Body of pancreas (tissue), 4 donors: ENCODE data around the gene GPER1. TPM values are rescaled to one million over a fixed set of nuclear protein-coding genes. Genes with fewer than 3 reads are reported as not detected.

Experiments
- ATAC-seq: fragments of 150-250 bp; one replicate; pipeline ENCODE4 v1.9.1; 2016
- DNase-seq, 4 donors: peaks; one replicate each; pipeline ENCODE4 v3.0.0-alpha.2; 2019
- H3K27ac ChIP-seq, 4 donors: fragments of 200-600 bp; sonication (generic); 1 replicate in 3 of 4; 2 replicates in 1 of 4; pipeline versions ENCODE4 v1.5.1 to v1.6.1; 2016 to 2019; ENCODE audit warnings: mild to moderate bottlenecking in 1 of 4, mixed read lengths in 1 of 4, moderate library complexity in 1 of 4
- H3K27me3 ChIP-seq, 2 donors: fragments of 200-600 bp; sonication (generic); one replicate each; pipeline ENCODE4 v1.6.0; 2016; ENCODE audit warnings: mild to moderate bottlenecking in 1 of 2
- H3K36me3 ChIP-seq, 2 donors: fragments of 200-600 bp; sonication (generic); replicated peaks in 1 of 2; 2 replicates each; pipeline ENCODE4 v1.5.1; 2016; ENCODE audit warnings: low read depth in 2 of 2; ENCODE audit not compliant: insufficient read depth in 1 of 2
- H3K4me1 ChIP-seq: fragments of 200-600 bp; sonication (generic); one replicate; pipeline ENCODE4 v1.6.0; 2016
- H3K4me3 ChIP-seq, 2 donors: fragments of 200-600 bp; sonication (generic); 1 replicate in 1 of 2; 2 replicates in 1 of 2; pipeline ENCODE4 v1.5.1; 2016 to 2019
- H3K9me3 ChIP-seq, 3 donors: fragments of 200-600 bp; sonication (generic); 1 replicate in 2 of 3; 2 replicates in 1 of 3; pipeline ENCODE4 v1.5.1; 2016
- CTCF ChIP-seq, 7 experiments: fragments of 450-650 bp in 4 of 7; fragments of 200-600 bp in 3 of 7; sonication (generic) in 3 of 7; IDR thresholded peaks; one replicate each; pipeline ENCODE4 v1.5.1; 2016 to 2019; ENCODE audit warnings: antibody characterized with exemption in 7 of 7
- POLR2A ChIP-seq, 3 donors: fragments of 450-650 bp; IDR thresholded peaks; one replicate each; pipeline ENCODE4 v1.6.1; 2016; ENCODE audit warnings: antibody characterized with exemption in 3 of 3, mild to moderate bottlenecking in 2 of 3
- WGBS, 2 donors: methylation state at CpG; one replicate each; pipeline ENCODE4 v1.1.5; 2017; 5-methylcytosine and 5-hydroxymethylcytosine counted together
- intact Hi-C: fragments of 100-400 bp; cut with DNase I; formaldehyde crosslinking; loops from one replicate; pipeline ENCODE4 v1.15.1; 2023
- total RNA-seq, 2 donors: library from RNA; depleted of rRNA; stranded (reverse); fragments of >200 nt; gene quantifications; one replicate each; pipeline ENCODE4 v1.1.0, GENCODE V29; 2016

Gene GPER1
- total RNA-seq, 2 donors from 2014 or later: 1.0 TPM; not detected in 1

GRCh38 chr7:1109581-1110310, 21.8 kb downstream of the GPER1 start:
- H3K27me3 ChIP-seq: no peaks in the 10 kb centered on the region

GRCh38 chr7:1110358-1110757, 22.4 kb downstream of the GPER1 start:
- Histone ChIP-seq H3K4me3 (no peak overlapping the region), H3K27me3 (no peaks in the 10 kb centered on the region), H3K27ac (no peak overlapping the region), H3K36me3 (no peaks in the 10 kb centered on the region), H3K4me1 (no peaks in the 10 kb centered on the region), H3K9me3 (no peaks in the 10 kb centered on the region)
- no peak for TF ChIP-seq POLR2A (IDR thresholded peaks at IDR 0.05)
- no peak for TF ChIP-seq CTCF (IDR thresholded peaks at IDR 0.05)
- 93 to 95% methylated on average over 21 to 28 of the region's 28 CpGs for WGBS, 2 donors
- ATAC-seq (no peak), DNase-seq (no peak)
- intact Hi-C loops: no loop called here

More at GRCh38 chr7:1109581-1110310, 21.8 kb downstream of the GPER1 start:
- no peaks in the 10 kb centered on the region for H3K4me1 ChIP-seq
- no peak for TF ChIP-seq POLR2A (IDR thresholded peaks at IDR 0.05)
- no peak for TF ChIP-seq CTCF (IDR thresholded peaks at IDR 0.05)
- no peak overlapping the region for H3K27ac ChIP-seq
- no peak overlapping the region for H3K4me3 ChIP-seq
- H3K36me3 ChIP-seq: no peaks in the 10 kb centered on the region
- H3K9me3 ChIP-seq: no peaks in the 10 kb centered on the region
- intact Hi-C loops: no loop called here
- 92 to 95% methylated on average over 35 to 45 of the region's 55 CpGs for WGBS, 2 donors
- ATAC-seq: no peak
- no peak for DNase-seq

GRCh38 chr7:1111156-1111555, 23.2 kb downstream of the GPER1 start:
- H3K27ac ChIP-seq: no peak overlapping the region
- 82 to 93% methylated on average over 3 of the region's 3 CpGs for WGBS, 2 donors
- no peak overlapping the region for H3K4me3 ChIP-seq
- no peaks in the 10 kb centered on the region for H3K36me3 ChIP-seq
- H3K4me1 ChIP-seq: no peaks in the 10 kb centered on the region
- no peaks in the 10 kb centered on the region for H3K27me3 ChIP-seq
- no peak for DNase-seq
- intact Hi-C loops: no loop called here
- TF ChIP-seq CTCF (IDR thresholded peaks at IDR 0.05) (no peak), POLR2A (IDR thresholded peaks at IDR 0.05) (no peak)
- ATAC-seq: no peak
- no peaks in the 10 kb centered on the region for H3K9me3 ChIP-seq

GRCh38 chr7:1112109-1112508, 24.2 kb downstream of the GPER1 start:
- ATAC-seq: no peak
- Histone ChIP-seq H3K4me3 (no peak overlapping the region), H3K4me1 (no peaks in the 10 kb centered on the region), H3K27me3 (no peaks in the 10 kb centered on the region), H3K9me3 (no peaks in the 10 kb centered on the region), H3K27ac (no peak overlapping the region), H3K36me3 (no peaks in the 10 kb centered on the region)
- WGBS, 2 donors: 87 to 93% methylated on average over 6 to 9 of the region's 9 CpGs
- TF ChIP-seq POLR2A (IDR thresholded peaks at IDR 0.05) (no peak), CTCF (IDR thresholded peaks at IDR 0.05) (no peak)
- DNase-seq: no peak
- intact Hi-C loops: no loop called here
